Ammon's horn (tissue), 1 donor: ENCODE data around the gene NOP56.

Source experiments
- DNase-seq: peaks from one replicate; pipeline ENCODE4 v3.0.0-alpha.2; 2016; ENCODE audit warnings: low spot score

Gene NOP56

DNA sequence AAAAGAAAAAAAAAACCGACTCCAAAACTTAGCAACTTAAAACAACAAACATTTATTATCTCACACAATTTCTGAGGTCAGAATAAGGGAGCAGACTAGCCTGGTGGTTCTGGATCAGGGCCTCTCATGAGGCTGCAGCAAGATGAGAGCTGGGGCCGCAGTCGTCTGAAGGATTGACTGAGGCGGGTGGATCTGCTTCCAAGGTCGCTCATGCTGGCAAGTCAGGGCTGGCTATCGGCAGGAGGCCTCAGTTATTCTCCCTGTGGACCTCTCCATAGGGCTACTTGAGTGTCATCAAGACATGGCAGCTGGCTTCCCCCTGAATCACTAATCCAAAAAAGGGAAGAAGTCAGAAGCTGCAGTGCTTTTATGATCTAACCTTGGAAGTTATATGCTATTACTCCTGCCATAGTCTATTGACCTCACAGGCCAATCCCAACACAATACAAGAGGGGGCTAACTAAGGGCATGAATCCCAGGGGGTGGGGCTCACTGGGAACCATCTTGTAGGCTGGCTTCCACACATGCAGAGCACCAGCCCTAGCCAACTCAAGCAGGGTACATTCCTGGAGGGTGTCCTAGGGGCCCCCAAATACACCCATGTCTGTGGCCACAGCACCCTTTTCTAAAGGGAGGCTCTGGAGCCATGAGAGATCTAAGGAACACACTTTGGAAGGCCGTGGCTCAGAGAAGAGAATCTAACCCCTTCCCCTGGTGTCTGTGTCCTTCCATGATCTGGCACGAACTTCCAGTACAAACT is 51.5 kb downstream of the NOP56 start:
- DNase-seq: no peak

DNA sequence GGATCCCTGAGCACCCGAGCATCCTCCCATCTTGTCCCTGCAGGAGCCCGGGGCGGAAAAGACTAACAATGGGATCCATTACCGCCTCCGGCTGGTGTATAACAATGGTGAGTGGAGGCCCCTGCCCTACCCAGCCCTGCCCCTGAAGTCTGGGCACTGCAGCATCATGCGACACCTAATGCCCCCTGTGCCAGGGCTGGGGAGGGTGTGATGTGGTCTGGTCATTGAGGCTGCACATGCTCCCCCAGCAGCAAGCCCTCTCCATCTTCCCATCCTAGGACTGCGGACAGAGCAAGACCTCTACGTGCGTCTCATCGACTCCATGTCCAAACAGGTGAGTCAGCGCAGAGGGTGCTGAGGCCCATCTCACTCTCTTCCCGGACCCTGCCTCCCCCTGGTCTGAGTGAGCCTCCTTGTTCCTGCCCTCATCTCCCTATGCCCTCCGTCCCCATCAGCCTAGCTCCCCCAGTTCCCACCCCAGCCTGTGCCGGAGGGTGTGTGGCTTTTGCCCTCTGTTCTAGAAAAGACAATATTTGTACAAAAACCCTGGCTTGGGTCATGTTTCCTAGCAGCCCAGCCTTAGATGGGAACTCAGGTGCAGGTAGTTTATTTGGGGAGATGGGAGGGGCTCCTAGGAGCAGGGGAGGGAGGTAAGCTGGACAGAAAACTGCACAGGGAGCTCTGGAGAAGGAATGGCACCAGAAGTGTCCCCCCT is 53.7 kb downstream of the NOP56 start:
- no peak for DNase-seq

DNA sequence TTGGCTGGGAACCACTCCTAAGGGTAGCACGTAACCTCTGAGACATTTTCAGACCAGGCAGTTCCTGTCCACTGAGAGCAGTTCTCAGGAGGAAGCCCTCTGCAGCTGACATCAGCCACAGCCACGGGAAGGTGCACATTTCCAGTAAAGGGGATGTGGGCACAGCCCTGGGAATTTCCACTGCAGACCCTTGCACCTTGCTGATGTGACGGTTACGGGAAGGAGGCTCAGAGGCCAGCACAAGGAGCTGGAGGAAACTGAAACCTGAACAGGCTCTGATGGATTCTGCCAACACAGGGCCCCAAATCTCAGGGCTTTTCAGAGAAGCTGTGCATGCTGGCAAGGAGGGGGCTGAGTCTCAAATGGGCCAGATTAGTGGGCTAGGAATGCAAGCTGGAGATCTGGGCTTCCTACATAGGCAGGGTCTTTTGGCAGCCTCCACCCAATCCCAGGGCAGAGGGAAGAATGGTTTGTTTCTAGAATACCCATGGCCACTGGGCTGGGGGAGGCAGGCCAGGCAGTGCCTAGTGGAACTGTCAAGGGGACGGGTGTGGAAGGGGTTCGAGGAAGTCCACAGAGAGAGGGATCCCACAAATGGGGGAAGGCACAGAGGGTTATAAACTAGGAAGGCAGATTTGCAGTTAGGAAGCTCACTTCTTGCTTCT is 54.4 kb downstream of the NOP56 start:
- DNase-seq: no peak

DNA sequence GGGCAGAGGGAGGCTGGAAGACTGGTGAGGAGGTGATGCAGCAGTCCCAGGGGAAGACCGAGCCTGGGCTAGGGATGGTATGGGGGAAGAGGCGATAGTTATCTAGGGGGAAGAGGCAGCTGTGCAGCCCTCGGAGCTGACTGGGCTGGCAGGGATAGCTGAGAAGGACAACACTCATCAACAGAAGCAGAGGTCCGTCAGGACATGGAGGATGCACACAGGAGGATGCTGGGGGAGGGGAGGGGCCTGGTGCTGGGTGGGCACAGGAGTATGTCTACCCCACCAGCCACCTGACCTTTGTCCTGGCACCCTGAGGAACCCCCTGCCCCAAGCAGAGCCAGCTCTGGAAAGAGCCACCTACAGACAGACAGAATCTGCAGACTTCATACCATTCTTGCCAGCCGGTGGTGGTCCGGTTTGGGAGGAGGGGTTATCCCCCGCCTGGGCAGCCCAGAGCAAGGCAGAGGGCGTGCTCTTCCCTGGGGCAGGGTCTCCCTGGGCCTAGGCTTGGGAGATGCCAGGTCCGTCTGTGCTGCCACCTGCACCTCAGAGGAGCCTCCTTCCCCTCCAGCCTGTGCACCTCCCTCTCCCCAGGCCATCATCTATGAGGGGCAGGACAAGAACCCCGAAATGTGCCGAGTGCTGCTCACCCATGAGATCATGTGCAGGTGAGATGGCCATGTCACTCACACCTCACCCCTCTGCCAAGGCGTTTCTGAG is 55.1 kb downstream of the NOP56 start:
- no peak for DNase-seq
